GM21737 (cell line): Measurements from ENCODE around the gene ATAD3B.
"Not testable (repeated sequence)": the region's sequence is repeated elsewhere in the genome, so short reads cannot be mapped to it uniquely, and the experiment has no call there.

Experiments
- ATAC-seq: cut with Tn5 transposase; IDR thresholded peaks from one replicate; pipeline ENCODE4 v1.9.1; 2021; ENCODE audit warnings: mild to moderate bottlenecking, moderate library complexity; ENCODE audit not compliant: unreplicated experiment

Gene ATAD3B

GRCh38 chr1:1471389-1472052, at the start of gene ATAD3B:
ATAD3B (plus strand) TSS chr1:1471765; CDS start chr1:1471885, 120 bp downstream.
- peak; percentile 77 for ATAC-seq

- ATAC-seq: no peak
These were observed 49.6 kb upstream of the ATAD3B start for GRCh38 chr1:1421907-1422464.

- no peak for ATAC-seq
These were observed 48.9 kb upstream of the ATAD3B start for GRCh38 chr1:1422465-1423244.

GRCh38 chr1:1423245-1423597, 48.3 kb upstream of the ATAD3B start:
- no peak for ATAC-seq

- no peak for ATAC-seq
These were observed 46.9 kb upstream of the ATAD3B start for GRCh38 chr1:1424707-1425106.

- ATAC-seq: no peak
These were observed 46.2 kb upstream of the ATAD3B start for GRCh38 chr1:1425426-1425752.

GRCh38 chr1:1425753-1426495, 45.6 kb upstream of the ATAD3B start:
- no peak for ATAC-seq

GRCh38 chr1:1426496-1427105, 45.0 kb upstream of the ATAD3B start:
- no peak for ATAC-seq

GRCh38 chr1:1427106-1427819, 44.3 kb upstream of the ATAD3B start:
- ATAC-seq: no peak

- ATAC-seq: no peak
These were observed 43.8 kb upstream of the ATAD3B start for GRCh38 chr1:1427820-1428148.

GRCh38 chr1:1428174-1428573, 43.4 kb upstream of the ATAD3B start:
- no peak for ATAC-seq

GRCh38 chr1:1428967-1429366, 42.6 kb upstream of the ATAD3B start:
- not testable (repeated sequence) for ATAC-seq

- no peak for ATAC-seq
These were observed 41.9 kb upstream of the ATAD3B start for GRCh38 chr1:1429671-1430073.

- no peak for ATAC-seq
These were observed 41.2 kb upstream of the ATAD3B start for GRCh38 chr1:1430114-1430982.

GRCh38 chr1:1430992-1431844, 40.3 kb upstream of the ATAD3B start:
- no peak for ATAC-seq

- ATAC-seq: no peak
These were observed 39.7 kb upstream of the ATAD3B start for GRCh38 chr1:1431845-1432273.

GRCh38 chr1:1432274-1432950, 39.2 kb upstream of the ATAD3B start:
- no peak for ATAC-seq
